HG03135 (cell line): ENCODE measurements around the gene ERVFRD-1.

Source experiments
- ATAC-seq: cut with Tn5 transposase; IDR thresholded peaks from one replicate; pipeline ENCODE4 v1.9.1; 2021; ENCODE audit warnings: mild to moderate bottlenecking, moderate library complexity; ENCODE audit not compliant: unreplicated experiment

ERVFRD-1 gene

GRCh38 chr6:11110921-11111768 lies at the start of gene ERVFRD-1:
TSS of gene ERVFRD-1 (minus strand) at chr6:11111725. CDS start at chr6:11105310, 6,415 bp downstream.
- no peak for ATAC-seq

GRCh38 chr6:11160199-11160598 lies 48.7 kb upstream of the ERVFRD-1 start:
- no peak for ATAC-seq

GRCh38 chr6:11155589-11155988 lies 44.1 kb upstream of the ERVFRD-1 start:
- ATAC-seq = no peak

- ATAC-seq = no peak
These were observed 41.9 kb upstream of the ERVFRD-1 start for GRCh38 chr6:11153447-11153846.

- no peak for ATAC-seq
These were observed 41.1 kb upstream of the ERVFRD-1 start for GRCh38 chr6:11152581-11152980.

GRCh38 chr6:11151488-11151887 lies 40.0 kb upstream of the ERVFRD-1 start:
- ATAC-seq = no peak

- ATAC-seq = no peak
These were observed 38.0 kb upstream of the ERVFRD-1 start for GRCh38 chr6:11149551-11149950.

GRCh38 chr6:11146117-11146826 lies 34.7 kb upstream of the ERVFRD-1 start:
- ATAC-seq = no peak

GRCh38 chr6:11144393-11144851 lies 32.9 kb upstream of the ERVFRD-1 start:
- no peak for ATAC-seq

- ATAC-seq = no peak
These were observed 32.2 kb upstream of the ERVFRD-1 start for GRCh38 chr6:11143394-11144371.

- ATAC-seq = no peak
These were observed 30.9 kb upstream of the ERVFRD-1 start for GRCh38 chr6:11142296-11143027.

GRCh38 chr6:11141295-11141694 lies 29.8 kb upstream of the ERVFRD-1 start:
- no peak for ATAC-seq

- ATAC-seq = no peak
These were observed 28.5 kb upstream of the ERVFRD-1 start for GRCh38 chr6:11140056-11140455.

GRCh38 chr6:11139051-11139960 lies 27.8 kb upstream of the ERVFRD-1 start:
- no peak for ATAC-seq

GRCh38 chr6:11136809-11137208 lies 25.3 kb upstream of the ERVFRD-1 start:
- ATAC-seq = no peak

- ATAC-seq = no peak
These were observed 21.8 kb upstream of the ERVFRD-1 start for GRCh38 chr6:11133281-11133680.

- ATAC-seq = no peak
These were observed 20.8 kb upstream of the ERVFRD-1 start for GRCh38 chr6:11132194-11132888.

GRCh38 chr6:11130605-11131004 lies 19.1 kb upstream of the ERVFRD-1 start:
- no peak for ATAC-seq
